Transverse colon (tissue), 4 donors: ENCODE measurements around the gene PTPRN2.

Source experiments
- POLR2AphosphoS5 ChIP-seq, 3 donors: sonication (generic); formaldehyde crosslinking; IDR thresholded peaks; one replicate each; pipeline ENCODE4 v1.6.1; 2016; ENCODE audit warnings: antibody characterized with exemption in 3 of 3
- TF ChIP-seq, protein P1 (sequence below), 5 experiments: fragments of 200-600 bp in 3 of 5; fragments of 450-650 bp in 2 of 5; sonication (generic) in 3 of 5; IDR thresholded peaks; 1 replicate in 2 of 5; 2 replicates in 3 of 5; pipeline ENCODE4 v1.5.1; 2016 to 2017; ENCODE audit warnings: antibody characterized with exemption in 5 of 5, inconsistent platforms in 3 of 5, mild to moderate bottlenecking in 2 of 5, moderate library complexity in 1 of 5

DNA sequence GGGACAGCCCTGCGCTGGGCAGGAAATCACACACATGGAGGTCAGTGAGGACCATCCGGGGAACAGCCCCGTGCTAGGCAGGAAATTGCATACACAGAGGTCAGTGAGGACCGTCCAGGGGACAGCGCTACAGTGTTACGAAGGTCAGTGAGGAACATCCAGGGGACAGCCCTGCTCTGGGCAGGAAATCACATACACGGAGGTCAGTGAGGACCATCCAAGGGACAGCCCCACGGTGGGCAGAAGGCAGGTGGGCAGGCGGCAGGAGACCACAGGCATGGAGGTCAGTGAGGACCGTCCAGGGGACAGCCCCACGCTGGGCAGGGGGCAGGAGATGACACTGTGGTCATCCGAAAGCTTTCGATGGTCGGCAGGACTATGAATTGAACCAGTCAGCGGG lies 79.7 kb downstream of the PTPRN2 start:
- TF ChIP-seq, protein P1, sequence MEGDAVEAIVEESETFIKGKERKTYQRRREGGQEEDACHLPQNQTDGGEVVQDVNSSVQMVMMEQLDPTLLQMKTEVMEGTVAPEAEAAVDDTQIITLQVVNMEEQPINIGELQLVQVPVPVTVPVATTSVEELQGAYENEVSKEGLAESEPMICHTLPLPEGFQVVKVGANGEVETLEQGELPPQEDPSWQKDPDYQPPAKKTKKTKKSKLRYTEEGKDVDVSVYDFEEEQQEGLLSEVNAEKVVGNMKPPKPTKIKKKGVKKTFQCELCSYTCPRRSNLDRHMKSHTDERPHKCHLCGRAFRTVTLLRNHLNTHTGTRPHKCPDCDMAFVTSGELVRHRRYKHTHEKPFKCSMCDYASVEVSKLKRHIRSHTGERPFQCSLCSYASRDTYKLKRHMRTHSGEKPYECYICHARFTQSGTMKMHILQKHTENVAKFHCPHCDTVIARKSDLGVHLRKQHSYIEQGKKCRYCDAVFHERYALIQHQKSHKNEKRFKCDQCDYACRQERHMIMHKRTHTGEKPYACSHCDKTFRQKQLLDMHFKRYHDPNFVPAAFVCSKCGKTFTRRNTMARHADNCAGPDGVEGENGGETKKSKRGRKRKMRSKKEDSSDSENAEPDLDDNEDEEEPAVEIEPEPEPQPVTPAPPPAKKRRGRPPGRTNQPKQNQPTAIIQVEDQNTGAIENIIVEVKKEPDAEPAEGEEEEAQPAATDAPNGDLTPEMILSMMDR (IDR thresholded peaks at IDR 0.05) = no peak
- no peak for TF ChIP-seq POLR2AphosphoS5 (IDR thresholded peaks at IDR 0.05)
